ENCODE measurements around the gene CACNA1E.

Gene CACNA1E

DNA sequence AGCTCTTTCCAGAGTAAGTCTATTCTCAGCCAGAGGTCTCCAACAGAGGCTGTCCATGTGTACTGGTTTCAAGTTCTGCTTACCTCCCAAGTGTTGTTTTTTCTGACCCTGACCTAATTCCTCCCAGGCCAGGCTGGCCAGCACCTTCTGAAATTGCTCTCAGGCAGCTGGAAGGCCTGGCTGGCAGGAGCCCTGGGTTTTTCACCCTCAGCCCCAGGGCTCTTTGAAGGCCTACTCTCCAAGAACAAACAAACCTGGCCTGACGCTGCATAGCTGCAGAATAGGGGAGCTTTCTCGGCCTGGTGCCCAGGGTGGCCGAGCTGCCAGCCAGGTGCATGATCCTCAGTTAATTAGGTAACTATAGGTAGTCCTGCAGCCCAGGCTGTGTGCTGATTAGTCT is 147.5 kb downstream of the CACNA1E start:
- DNase-seq (ENCODE audit: low read depth) = no peak
- H3K4me3 ChIP-seq (ENCODE audit: low read depth, low read length) = no peak overlapping the region
- TF ChIP-seq, protein P1, sequence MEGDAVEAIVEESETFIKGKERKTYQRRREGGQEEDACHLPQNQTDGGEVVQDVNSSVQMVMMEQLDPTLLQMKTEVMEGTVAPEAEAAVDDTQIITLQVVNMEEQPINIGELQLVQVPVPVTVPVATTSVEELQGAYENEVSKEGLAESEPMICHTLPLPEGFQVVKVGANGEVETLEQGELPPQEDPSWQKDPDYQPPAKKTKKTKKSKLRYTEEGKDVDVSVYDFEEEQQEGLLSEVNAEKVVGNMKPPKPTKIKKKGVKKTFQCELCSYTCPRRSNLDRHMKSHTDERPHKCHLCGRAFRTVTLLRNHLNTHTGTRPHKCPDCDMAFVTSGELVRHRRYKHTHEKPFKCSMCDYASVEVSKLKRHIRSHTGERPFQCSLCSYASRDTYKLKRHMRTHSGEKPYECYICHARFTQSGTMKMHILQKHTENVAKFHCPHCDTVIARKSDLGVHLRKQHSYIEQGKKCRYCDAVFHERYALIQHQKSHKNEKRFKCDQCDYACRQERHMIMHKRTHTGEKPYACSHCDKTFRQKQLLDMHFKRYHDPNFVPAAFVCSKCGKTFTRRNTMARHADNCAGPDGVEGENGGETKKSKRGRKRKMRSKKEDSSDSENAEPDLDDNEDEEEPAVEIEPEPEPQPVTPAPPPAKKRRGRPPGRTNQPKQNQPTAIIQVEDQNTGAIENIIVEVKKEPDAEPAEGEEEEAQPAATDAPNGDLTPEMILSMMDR (IDR thresholded peaks at IDR 0.05; ENCODE audit: low read depth, low read length) = no peak
- no peak for TF ChIP-seq MYC (IDR thresholded peaks at IDR 0.05; ENCODE audit: low read depth, low read length)
- no peak for TF ChIP-seq POLR2A (IDR thresholded peaks at IDR 0.05; ENCODE audit: extremely low read depth, insufficient read length)

DNA sequence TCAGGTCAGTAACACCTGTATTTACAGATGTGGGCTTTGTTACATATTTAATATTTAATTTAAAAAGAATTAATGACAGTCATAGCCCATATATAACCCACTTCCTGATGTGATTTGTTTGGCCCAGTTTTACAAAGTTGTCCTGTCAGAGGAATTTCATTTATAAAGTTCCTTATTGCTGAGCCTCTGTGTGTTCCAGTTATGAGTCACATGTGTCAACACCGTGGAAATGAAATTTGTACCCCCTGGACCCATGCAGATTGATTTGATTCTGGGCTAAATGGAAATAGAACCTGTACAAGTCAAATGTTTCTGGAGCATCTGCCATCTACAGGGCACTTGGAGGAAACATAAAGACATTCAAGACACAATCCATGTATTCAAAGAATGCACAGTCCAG is 149.2 kb downstream of the CACNA1E start:
- DNase-seq (ENCODE audit: low read depth) = no peak
- TF ChIP-seq POLR2A (IDR thresholded peaks at IDR 0.05; ENCODE audit: extremely low read depth, insufficient read length) = no peak
- TF ChIP-seq, protein P1 (IDR thresholded peaks at IDR 0.05; ENCODE audit: low read depth, low read length) = no peak
- TF ChIP-seq, protein P2, sequence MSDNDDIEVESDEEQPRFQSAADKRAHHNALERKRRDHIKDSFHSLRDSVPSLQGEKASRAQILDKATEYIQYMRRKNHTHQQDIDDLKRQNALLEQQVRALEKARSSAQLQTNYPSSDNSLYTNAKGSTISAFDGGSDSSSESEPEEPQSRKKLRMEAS (IDR thresholded peaks at IDR 0.05; ENCODE audit: low read depth, low read length) = no peak
- TF ChIP-seq MYC (IDR thresholded peaks at IDR 0.05; ENCODE audit: low read depth, low read length) = no peak
- no peak overlapping the region for H3K4me3 ChIP-seq (ENCODE audit: low read depth, low read length)

DNA sequence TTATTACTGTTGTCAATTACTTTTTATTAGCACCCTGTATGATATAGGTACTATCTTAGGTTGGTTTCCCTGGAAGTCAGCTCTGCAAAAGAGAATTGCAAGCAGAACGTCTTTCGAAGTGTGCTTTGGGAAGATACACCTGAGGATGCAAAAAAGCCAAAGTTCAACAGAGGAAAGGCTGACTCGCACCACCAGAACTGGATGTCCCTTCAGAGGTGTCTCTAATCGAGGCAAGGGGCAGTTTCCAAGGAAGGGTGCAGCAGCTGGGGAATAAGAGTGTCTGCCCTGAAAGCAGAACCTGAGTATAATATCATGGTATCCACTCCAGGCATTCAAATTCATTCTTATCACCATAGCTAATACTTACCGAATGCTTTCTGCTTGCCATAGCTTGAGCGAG is 149.6 kb downstream of the CACNA1E start:
- TF ChIP-seq MYC (IDR thresholded peaks at IDR 0.05; ENCODE audit: low read depth, low read length) = no peak
- no peak for DNase-seq (ENCODE audit: low read depth)
- no peak overlapping the region for H3K4me3 ChIP-seq (ENCODE audit: low read depth, low read length)

DNA sequence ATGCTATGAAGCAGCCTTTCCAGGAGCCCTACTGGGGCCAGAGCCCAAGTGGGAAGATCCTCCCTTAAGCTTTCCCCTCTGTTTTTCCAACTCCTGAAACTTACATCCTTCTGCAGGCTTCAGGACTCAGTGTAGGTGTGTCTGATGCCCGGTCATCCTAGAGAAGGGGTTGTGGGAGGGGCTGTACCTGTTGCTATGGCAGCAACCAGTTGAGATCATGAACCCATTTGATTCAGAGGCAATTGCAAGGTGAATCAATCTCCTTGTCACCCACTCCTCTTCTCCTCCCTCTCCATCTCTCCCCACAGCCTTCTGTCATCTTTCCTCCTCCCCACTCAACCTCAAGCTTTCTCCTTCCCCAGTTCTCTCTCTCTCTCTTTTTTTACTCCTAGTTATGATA is 151.8 kb downstream of the CACNA1E start:
- H3K4me3 ChIP-seq (ENCODE audit: low read depth, low read length) = no peak overlapping the region
- TF ChIP-seq, protein P2 (IDR thresholded peaks at IDR 0.05; ENCODE audit: low read depth, low read length) = no peak
- no peak for DNase-seq (ENCODE audit: low read depth)

DNA sequence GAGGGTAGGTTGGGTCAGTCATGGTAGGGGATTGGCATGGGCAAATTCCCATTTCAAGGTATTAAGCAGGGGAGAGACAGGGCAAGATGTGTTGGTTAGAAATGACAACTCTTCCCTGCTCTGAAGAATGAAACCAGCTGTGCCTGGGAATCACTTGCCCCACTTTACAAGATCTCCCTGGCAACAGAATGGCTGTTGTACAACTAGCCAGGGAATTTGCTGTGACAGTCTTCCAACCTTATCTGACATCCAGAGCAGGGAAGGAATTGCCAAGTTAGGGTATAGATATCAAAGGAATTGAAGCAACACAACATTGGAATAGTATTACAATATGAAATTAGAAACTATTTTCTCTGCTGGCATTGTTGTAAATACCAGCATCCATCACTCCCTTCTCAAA is 154.7 kb downstream of the CACNA1E start:
- H3K4me3 ChIP-seq (ENCODE audit: low read depth, low read length) = no peak overlapping the region
- TF ChIP-seq POLR2A (IDR thresholded peaks at IDR 0.05; ENCODE audit: extremely low read depth, insufficient read length) = no peak
- TF ChIP-seq, protein P2 (IDR thresholded peaks at IDR 0.05; ENCODE audit: low read depth, low read length) = no peak
- TF ChIP-seq, protein P1 (IDR thresholded peaks at IDR 0.05; ENCODE audit: low read depth, low read length) = no peak
- no peak for TF ChIP-seq MYC (IDR thresholded peaks at IDR 0.05; ENCODE audit: low read depth, low read length)
- DNase-seq (ENCODE audit: low read depth) = no peak

DNA sequence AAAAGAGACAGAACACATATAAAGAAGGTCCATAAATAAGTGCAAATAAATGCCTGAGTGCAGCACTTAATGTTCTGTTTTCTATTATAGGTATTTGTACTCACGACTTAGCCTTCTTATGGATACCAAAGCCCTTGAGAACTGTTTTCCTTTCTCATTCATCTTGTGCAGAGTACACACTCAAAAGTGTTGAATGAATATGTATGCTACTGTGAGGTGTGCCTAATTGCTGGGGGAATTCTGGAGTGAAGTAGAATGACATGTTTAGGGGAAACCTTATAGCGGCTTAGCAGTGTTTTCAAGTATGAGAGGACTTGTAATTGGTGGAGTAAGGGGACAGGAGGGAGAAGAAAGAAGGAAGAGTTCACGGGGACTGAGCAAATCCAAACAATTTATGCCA is 157.6 kb downstream of the CACNA1E start:
- TF ChIP-seq, protein P2 (IDR thresholded peaks at IDR 0.05; ENCODE audit: low read depth, low read length) = no peak
- TF ChIP-seq, protein P1 (IDR thresholded peaks at IDR 0.05; ENCODE audit: low read depth, low read length) = no peak
- TF ChIP-seq MYC (IDR thresholded peaks at IDR 0.05; ENCODE audit: low read depth, low read length) (no peak), POLR2A (IDR thresholded peaks at IDR 0.05; ENCODE audit: extremely low read depth, insufficient read length) (no peak)
- no peak for DNase-seq (ENCODE audit: low read depth)
- no peak overlapping the region for H3K4me3 ChIP-seq (ENCODE audit: low read depth, low read length)

DNA sequence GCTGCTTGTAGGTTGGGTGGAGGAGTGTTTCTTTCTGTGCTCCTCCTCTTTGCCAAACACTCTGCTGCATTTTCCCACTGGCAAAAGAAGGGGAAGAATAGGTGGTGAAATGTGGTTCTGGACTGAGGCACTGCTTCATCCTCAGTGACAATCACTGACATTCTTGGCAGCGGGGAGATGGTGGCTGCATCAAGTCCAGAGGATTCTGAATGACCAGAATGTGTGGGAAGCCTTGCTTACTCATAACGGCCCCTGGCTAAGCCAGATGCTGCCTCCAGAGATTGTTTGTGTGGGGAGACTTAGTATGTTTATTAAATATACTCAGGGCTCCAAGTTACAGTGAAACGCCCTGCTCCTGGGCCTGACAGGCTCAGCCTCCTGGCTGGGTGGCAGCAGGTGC is 160.3 kb downstream of the CACNA1E start:
- TF ChIP-seq, protein P1 (IDR thresholded peaks at IDR 0.05; ENCODE audit: low read depth, low read length) = no peak
- TF ChIP-seq POLR2A (IDR thresholded peaks at IDR 0.05; ENCODE audit: extremely low read depth, insufficient read length) (no peak), MYC (IDR thresholded peaks at IDR 0.05; ENCODE audit: low read depth, low read length) (no peak)
- TF ChIP-seq, protein P2 (IDR thresholded peaks at IDR 0.05; ENCODE audit: low read depth, low read length) = no peak
- H3K4me3 ChIP-seq (ENCODE audit: low read depth, low read length) = no peak overlapping the region
- DNase-seq (ENCODE audit: low read depth) = no peak
